ACC112 (cell line): ENCODE results near the gene FAM161A.
"Not testable (repeated sequence)": the region's sequence is repeated elsewhere in the genome, so short reads cannot be mapped to it uniquely, and the experiment has no call there.

Source experiments
- H2AFZ ChIP-seq: fragments of 200-600 bp; sonication (generic); one replicate; pipeline ENCODE4 v1.6.0; 2017; ENCODE audit warnings: antibody characterized with exemption, low read length; ENCODE audit not compliant: unreplicated experiment
- H3K27ac ChIP-seq: fragments of 200-600 bp; sonication (generic); 2 replicates; pipeline ENCODE4 v1.5.1; 2014; ENCODE audit warnings: low read depth, mild to moderate bottlenecking, antibody characterized with exemption, low read length, moderate library complexity
- H3K27me3 ChIP-seq: fragments of 200-600 bp; sonication (generic); 2 replicates; pipeline ENCODE4 v1.6.1; 2014; ENCODE audit warnings: mild to moderate bottlenecking, antibody characterized with exemption, low read length, moderate library complexity, mixed read lengths; ENCODE audit not compliant: insufficient read depth
- H3K36me3 ChIP-seq: fragments of 200-600 bp; sonication (generic); 2 replicates; pipeline ENCODE4 v1.6.1; 2016; ENCODE audit warnings: mild to moderate bottlenecking, antibody characterized with exemption, low read length, moderate library complexity, mixed read lengths; ENCODE audit not compliant: insufficient read depth
- H3K4me1 ChIP-seq: fragments of 200-600 bp; sonication (generic); one replicate; pipeline ENCODE4 v1.6.1; 2016; ENCODE audit warnings: low read length, mixed read lengths; ENCODE audit not compliant: insufficient read depth, unreplicated experiment, control insufficient read depth
- H3K4me3 ChIP-seq: fragments of 200-600 bp; sonication (generic); 2 replicates; pipeline ENCODE4 v1.5.1; 2014; ENCODE audit warnings: mild to moderate bottlenecking, low read depth, low read length
- H3K79me2 ChIP-seq: fragments of 200-600 bp; sonication (generic); one replicate; pipeline ENCODE4 v1.6.0; 2016; ENCODE audit warnings: low read length; ENCODE audit not compliant: control insufficient read depth, unreplicated experiment, insufficient read depth

The FAM161A gene

GRCh38 chr2:61841286-61841685, 12.6 kb downstream of the FAM161A start:
- Histone ChIP-seq H3K27me3 (no peaks in the 10 kb centered on the region), H3K27ac (no peak overlapping the region), H2AFZ (no peak overlapping the region), H3K4me1 (no peaks in the 10 kb centered on the region), H3K79me2 (no peaks in the 10 kb centered on the region), H3K4me3 (no peak overlapping the region), H3K36me3 (no peaks in the 10 kb centered on the region)

- no peaks in the 10 kb centered on the region for H3K27me3 ChIP-seq
- no peak overlapping the region for H3K4me3 ChIP-seq
- no peak overlapping the region for H3K27ac ChIP-seq
- no peak overlapping the region for H2AFZ ChIP-seq
- no peaks in the 10 kb centered on the region for H3K79me2 ChIP-seq
- no peaks in the 10 kb centered on the region for H3K36me3 ChIP-seq
- no peaks in the 10 kb centered on the region for H3K4me1 ChIP-seq
Observed at GRCh38 chr2:61834893-61835292, 19.0 kb downstream of the FAM161A start.

- Histone ChIP-seq H2AFZ (no peak overlapping the region), H3K4me3 (no peak overlapping the region), H3K27ac (no peak overlapping the region), H3K27me3 (no peaks in the 10 kb centered on the region), H3K79me2 (no peaks in the 10 kb centered on the region), H3K36me3 (no peaks in the 10 kb centered on the region), H3K4me1 (no peaks in the 10 kb centered on the region)
Observed at GRCh38 chr2:61833971-61834370, 19.9 kb downstream of the FAM161A start.

- no peaks in the 10 kb centered on the region for H3K79me2 ChIP-seq
- H2AFZ ChIP-seq: no peak overlapping the region
- no peak overlapping the region for H3K27ac ChIP-seq
- H3K27me3 ChIP-seq: no peaks in the 10 kb centered on the region
- no peaks in the 10 kb centered on the region for H3K36me3 ChIP-seq
- no peak overlapping the region for H3K4me3 ChIP-seq
- no peaks in the 10 kb centered on the region for H3K4me1 ChIP-seq
Observed at GRCh38 chr2:61832183-61832841, 21.5 kb downstream of the FAM161A start.

GRCh38 chr2:61822255-61822654, 31.6 kb downstream of the FAM161A start:
- Histone ChIP-seq H2AFZ (no peak overlapping the region), H3K79me2 (no peaks in the 10 kb centered on the region), H3K27ac (no peak overlapping the region), H3K36me3 (no peaks in the 10 kb centered on the region), H3K4me1 (no peaks in the 10 kb centered on the region), H3K27me3 (no peaks in the 10 kb centered on the region), H3K4me3 (no peak overlapping the region)

- H3K27ac ChIP-seq: no peak overlapping the region
- H2AFZ ChIP-seq: no peak overlapping the region
- no peaks in the 10 kb centered on the region for H3K36me3 ChIP-seq
- H3K79me2 ChIP-seq: no peaks in the 10 kb centered on the region
- H3K4me3 ChIP-seq: no peak overlapping the region
- H3K27me3 ChIP-seq: no peaks in the 10 kb centered on the region
- H3K4me1 ChIP-seq: no peaks in the 10 kb centered on the region
Observed at GRCh38 chr2:61816480-61817355, 37.1 kb downstream of the FAM161A start.

- H3K36me3 ChIP-seq: no peaks in the 10 kb centered on the region
Observed at GRCh38 chr2:61814539-61815160, 39.2 kb downstream of the FAM161A start.

GRCh38 chr2:61813314-61813713, 40.5 kb downstream of the FAM161A start:
- H3K27me3 ChIP-seq, H2AFZ ChIP-seq, H3K4me1 ChIP-seq, H3K4me3 ChIP-seq, H3K36me3 ChIP-seq, H3K79me2 ChIP-seq, H3K27ac ChIP-seq: not testable (repeated sequence)

More at GRCh38 chr2:61814539-61815160, 39.2 kb downstream of the FAM161A start:
- Histone ChIP-seq H3K27ac (no peak overlapping the region), H3K4me3 (no peak overlapping the region), H2AFZ (no peak overlapping the region), H3K4me1 (no peaks in the 10 kb centered on the region), H3K27me3 (no peaks in the 10 kb centered on the region), H3K79me2 (no peaks in the 10 kb centered on the region)

- Histone ChIP-seq H3K4me3 (no peak overlapping the region), H2AFZ (no peak overlapping the region), H3K79me2 (no peaks in the 10 kb centered on the region), H3K36me3 (no peaks in the 10 kb centered on the region), H3K27me3 (no peaks in the 10 kb centered on the region), H3K27ac (no peak overlapping the region), H3K4me1 (no peaks in the 10 kb centered on the region)
Observed at GRCh38 chr2:61811821-61812220, 42.0 kb downstream of the FAM161A start.

- not testable (repeated sequence) for H3K4me3 ChIP-seq, H3K27ac ChIP-seq, H3K79me2 ChIP-seq, H3K4me1 ChIP-seq, H2AFZ ChIP-seq, H3K27me3 ChIP-seq, H3K36me3 ChIP-seq
Observed at GRCh38 chr2:61810203-61810602, 43.7 kb downstream of the FAM161A start.
